Islet of Langerhans (tissue), 1 donor: ENCODE data around the gene ADRA2B.
"Not testable (repeated sequence)": the region's sequence is repeated elsewhere in the genome, so short reads cannot be mapped to it uniquely, and the experiment has no call there.

Experiments
- FAIRE-seq: peaks from one replicate; lab custom pipeline; 2011; peaks lifted over from hg19 to GRCh38; lab: Jason Lieb, UNC

ADRA2B gene

GRCh38 chr2:96116424-96116878, at the start of gene ADRA2B:
Gene ADRA2B (minus strand): TSS chr2:96116571. CDS start chr2:96116149, 422 bp downstream.
- no peak for FAIRE-seq

- no peak for FAIRE-seq
Measured at GRCh38 chr2:96164459-96165184, 48.3 kb upstream of the ADRA2B start.

GRCh38 chr2:96163768-96164429, 47.5 kb upstream of the ADRA2B start:
- no peak for FAIRE-seq

DNA sequence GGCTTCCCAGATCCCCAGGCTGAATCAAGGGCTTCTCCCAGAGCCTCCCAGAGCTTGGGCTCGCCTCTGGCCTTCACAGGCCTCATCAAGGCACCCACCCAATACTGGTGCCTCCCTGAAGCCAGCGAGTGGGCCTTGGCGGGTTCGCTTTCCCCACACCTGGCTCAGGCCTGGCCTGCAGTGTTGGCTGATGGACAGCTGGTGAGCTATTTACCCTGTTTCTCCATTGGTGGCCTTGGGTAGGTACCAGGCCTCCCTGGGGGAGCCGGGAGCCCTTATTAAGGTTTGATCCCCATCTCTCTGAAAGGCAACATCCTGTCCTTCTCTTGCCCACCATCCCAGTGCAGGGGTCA, 47.0 kb upstream of the ADRA2B start:
- FAIRE-seq = no peak

- no peak for FAIRE-seq
Measured at GRCh38 chr2:96161898-96162297, 45.5 kb upstream of the ADRA2B start.

DNA sequence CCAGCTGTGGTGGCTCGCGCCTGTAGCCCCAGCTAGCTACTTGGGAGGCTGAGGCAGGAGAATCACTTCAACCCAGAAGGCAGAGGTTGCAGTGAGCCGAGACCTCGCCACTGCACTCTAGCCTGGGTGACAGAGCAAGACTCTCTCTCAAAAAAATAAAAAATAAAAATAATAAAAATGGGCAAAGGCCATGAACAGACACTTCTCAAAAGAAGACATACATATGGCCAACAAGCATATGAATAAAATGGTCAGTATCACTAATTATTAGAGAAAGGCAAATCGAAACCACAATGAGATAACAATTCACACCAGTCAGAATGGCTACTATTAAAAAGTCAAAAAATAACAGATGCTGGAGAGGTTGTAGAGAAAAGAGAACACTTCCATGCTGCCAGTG, 44.0 kb upstream of the ADRA2B start:
- FAIRE-seq = not testable (repeated sequence)

DNA sequence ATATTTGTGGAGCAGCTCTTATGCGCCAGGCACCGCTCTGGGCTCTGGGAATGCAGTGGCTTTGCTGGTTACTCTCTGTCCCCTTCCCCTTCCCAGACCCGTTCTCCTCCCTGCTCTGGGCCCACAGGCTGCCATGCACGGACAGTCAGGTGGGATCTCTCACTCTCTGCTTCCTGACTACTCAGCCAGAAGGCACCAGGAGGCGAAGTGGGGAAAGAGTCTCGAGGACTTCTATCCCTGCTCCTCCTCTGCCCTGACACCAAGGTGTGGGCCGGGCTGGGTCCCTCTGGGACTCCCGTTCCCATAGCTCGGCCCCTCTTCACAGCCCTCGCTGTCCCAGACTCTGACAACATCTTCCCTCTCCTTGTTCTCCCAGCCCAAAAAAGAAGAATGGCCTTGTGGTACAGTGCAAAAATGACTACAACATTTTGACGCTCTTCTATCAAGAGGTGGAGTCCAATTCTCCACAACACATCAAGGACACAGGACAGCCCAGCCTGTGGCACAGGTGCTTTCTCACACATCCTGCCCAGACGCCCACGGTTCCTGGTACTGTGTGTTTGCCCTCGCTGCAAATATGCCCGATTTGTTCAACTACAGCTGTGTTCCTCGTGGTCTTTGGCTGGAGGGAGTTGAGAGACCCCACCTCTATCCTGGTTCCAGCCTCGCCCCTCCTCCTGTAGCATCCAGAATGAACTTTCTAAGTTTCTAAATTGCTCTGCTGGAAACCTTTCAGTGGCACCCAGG, 42.9 kb upstream of the ADRA2B start:
- FAIRE-seq = no peak

DNA sequence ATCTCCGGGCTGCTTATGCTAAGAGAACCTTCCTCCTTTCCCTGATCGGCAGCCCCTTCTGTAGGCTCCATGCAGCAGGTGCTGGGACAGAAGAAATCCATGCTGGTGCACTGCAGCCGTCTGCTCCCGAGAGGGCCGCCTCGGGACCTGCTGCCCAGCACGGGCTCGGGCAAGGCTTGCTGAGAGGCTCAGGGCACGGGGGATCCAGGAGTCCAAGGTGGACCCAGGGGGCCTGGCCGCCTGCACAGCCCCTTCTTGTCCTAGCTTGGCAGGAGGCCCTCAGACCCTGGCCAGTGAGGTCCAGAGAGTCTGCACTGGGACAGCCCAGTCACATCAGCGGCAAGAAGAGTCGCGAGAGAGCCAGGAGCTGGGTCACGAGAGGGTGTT, 42.2 kb upstream of the ADRA2B start:
- FAIRE-seq = no peak

DNA sequence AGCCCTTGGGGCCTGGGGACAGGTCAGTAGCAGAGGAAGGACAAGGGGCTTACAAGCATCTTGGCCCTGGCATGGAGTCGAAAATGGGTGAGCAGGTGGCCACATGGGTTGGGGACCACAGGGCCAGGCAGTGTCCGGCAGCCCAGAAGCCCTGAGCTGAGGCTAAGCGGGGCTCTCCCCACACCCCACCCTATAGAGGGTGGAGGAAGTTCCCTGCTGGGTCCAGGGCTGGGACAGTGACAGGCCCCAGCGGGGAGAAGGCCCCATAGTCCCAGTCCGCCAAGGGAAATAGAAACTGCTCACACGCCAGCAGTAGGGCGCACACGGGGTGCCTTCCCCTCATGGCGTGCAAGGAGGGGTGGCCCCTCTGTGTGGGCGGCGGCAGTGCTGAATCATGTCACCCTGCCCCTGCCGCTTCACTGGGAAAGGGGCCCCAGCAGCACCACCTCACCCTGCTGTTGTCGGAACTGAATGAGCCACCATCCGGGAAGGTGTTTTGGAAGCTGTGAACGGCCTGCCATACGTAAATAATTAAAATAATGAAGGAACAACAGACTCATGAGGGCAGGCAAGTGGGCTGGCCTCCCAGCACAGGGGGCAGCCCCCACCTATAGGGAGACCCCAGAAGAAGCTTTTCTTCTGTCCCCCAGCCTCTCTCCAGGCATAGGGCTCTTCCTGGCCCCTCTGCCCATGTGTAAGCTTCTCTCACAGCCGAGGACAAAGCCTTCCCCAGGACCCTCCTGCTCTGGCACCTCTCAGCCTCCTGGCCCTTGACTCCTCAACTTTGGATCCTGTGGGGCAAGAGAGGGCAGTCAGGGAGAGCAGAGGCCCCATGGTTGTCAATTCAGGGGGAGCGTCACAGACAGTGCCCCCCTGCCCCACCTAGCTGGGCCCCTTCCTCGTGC, 41.5 kb upstream of the ADRA2B start:
- no peak for FAIRE-seq

GRCh38 chr2:96156926-96157648, 40.7 kb upstream of the ADRA2B start:
- no peak for FAIRE-seq

DNA sequence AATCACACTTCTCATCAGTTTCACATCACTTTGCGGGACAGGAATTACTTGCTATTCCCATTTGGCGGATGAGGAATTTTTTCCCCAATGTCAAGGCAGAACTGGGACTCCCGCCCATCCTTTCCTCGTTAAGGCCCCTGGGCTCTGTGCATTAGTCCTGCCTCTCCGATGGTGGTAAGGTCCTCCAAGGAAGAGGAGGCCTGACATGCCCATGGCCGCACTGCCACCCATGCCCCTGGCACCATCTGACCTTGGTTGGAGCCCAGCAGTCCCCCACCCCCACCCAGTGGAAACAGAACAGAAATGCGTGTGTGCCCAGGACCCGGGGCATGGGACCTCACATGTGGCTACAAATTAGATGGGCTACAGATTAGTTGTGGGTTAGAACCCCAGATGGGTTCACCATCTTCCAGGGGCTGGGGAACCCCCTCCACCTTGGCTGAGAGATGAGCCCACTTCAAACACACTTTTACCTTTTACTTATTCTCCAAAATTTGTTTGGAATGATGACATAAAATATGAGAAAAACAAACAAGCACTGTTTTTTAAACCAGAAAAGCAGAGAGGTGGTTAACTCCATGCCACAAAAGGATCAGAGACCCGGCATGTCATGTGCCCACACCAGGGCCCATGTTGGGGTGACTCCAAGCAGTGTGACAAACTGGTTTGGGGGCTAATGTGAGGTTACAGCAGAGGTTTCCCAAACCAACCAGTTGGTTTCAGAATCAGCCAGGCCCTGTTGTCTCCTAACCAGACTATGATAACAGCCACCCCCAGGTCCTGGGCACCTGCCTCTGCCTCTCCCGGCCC, 39.8 kb upstream of the ADRA2B start:
- no peak for FAIRE-seq

DNA sequence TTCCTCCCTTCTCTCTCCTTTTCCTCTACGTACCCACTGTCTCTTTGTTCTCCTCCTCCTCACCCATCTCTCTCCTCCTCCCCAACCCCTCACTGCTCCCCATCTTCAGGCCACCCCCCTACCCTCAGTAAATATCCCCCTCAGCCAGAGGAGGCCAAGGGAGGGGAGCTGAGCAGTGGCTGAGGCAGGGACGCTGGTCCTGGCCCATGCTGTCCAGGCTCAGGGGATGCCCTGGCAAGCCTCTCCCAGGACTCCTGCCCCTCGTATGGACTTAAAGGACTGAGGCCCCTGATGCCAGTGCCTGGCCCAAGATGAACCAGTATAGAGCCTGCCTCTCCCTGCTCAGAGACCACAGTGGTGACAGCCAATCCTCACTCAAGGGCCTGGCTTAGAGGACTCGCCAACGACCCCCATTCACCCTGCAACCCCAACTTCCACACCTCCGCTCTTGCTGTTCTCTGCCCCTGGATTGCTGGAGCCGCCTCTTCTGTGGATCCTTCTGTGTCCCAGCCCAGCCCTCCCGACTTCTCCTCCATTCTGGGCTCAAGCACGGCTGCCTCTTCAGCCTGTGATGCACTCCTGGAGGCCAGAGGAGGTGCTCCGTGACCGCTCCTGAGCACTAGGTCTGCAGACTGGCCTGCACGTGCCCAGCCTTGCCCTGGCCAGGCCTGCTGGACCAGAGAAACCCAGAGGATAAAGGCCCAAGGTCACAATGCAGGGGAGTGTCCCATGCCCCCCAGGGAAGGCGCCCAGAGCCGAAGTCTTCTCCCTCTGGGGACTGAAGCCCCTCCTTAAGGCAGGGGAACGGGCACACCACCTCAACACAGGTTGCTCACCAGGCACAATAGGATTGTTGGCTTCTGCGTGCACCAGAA, 38.4 kb upstream of the ADRA2B start:
- FAIRE-seq = no peak

- no peak for FAIRE-seq
Measured at GRCh38 chr2:96153991-96154431, 37.6 kb upstream of the ADRA2B start.

DNA sequence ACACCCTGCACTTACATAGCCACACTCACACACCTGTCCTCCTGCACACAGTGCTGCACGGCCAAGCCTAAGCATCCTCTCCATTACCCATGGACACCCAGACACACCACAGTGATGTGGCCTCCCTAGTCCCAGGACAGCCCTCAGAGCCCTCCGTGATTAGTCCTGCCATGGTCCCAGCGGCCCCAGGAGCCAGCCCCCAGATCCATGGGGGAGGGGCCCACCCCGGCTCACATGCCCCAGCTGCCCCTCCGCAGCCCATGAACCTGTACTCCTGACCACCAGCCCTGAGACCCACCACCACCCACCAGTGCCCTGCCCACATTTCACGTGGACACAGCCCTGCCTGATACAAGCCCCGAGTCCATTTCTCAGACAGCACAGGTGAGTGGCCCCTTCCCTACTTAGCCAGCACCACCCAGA, 36.9 kb upstream of the ADRA2B start:
- no peak for FAIRE-seq

DNA sequence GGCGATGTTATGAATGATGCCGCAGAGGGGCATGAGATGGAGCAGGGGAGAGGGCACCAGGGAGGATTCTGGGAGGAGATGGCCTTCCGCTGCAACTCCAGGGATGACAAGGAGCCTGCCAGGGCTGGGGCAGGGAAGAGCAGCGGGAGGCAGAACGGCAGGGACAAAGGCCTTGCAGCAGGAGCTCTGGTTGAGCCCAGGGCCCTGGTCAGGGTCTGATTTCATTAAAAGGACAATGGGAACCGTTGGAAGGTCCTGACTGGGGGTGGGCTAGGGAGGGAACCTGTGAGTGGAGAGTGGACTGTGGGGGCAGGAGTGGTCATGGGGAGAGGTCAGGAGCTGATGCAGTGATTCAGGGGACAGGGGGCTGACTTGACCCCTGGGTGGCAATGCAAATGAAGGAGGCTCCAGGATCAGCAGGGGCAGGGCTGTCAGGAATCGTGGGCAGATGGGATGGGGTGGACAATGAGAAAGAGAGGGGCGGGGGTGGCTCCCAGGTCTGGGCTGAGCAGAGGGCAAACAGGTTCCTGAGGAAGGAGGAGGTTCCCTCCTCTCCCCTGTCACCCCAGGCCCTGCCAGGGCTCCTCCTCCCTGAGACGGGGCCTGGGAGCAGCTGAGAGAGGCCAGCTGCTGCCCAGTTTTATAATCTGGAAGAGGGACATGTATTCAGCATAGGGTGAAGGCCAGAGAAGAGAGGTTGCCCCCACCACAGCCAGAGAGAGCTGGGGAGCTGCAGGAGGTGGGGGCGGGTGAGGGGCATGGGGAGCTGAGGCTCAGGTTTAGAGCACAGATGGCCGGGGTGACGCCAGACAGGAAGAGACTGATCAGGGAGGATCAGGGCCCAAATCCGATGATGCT, 36.2 kb upstream of the ADRA2B start:
- no peak for FAIRE-seq

DNA sequence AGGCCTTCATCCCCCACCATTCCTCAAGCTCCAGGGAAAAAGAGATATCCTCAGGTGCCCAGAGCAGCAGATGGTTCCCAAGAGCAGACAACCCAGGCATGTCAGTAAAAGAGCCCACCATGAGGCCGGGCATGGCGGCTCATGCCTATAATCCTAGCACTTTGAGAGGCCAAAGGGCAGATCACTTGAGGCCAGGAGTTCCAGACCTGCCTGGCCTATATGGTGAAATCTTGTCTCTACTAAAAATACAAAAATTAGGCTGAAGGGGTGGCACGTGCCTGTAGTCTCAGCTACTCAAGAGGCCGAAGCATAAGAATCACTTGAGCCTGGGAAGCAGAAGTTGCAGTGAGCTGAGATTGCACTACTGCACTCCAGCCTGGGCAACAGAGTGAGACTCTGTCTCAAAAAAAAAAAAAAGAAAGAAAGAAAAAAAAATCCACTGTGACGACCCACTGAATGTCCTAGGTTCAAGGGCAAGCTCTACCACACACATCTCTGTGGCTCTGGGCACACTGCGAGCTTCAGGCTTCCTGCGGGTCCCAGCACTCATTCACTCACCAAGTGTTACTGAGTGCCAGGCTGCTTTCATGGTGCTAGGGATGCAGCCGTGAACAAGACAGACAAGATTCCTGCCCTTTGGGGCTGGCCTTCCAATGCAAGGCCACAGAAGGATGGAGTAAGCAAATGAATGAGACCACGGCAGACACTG, 35.4 kb upstream of the ADRA2B start:
- FAIRE-seq = no peak

- FAIRE-seq = no peak
Measured at GRCh38 chr2:96150791-96151594, 34.6 kb upstream of the ADRA2B start.
